Right forelimb (tissue), 1 donor: ENCODE measurements around the gene CASP2.
"Not testable (repeated sequence)": the region's sequence is repeated elsewhere in the genome, so short reads cannot be mapped to it uniquely, and the experiment has no call there.

ENCODE experiments used
- DNase-seq: peaks from one replicate; pipeline ENCODE4 v3.0.0-alpha.2; 2018

Gene CASP2

GRCh38 chr7:143287935-143288826 is at the start of gene CASP2:
Gene CASP2, plus strand, starts transcription at chr7:143288351. Its CDS starts 105 bp downstream, at chr7:143288456.
- DNase-seq = peak; percentile 98

GRCh38 chr7:143239813-143240212 is 48.3 kb upstream of the CASP2 start:
- DNase-seq = no peak

GRCh38 chr7:143240291-143241168 is 47.6 kb upstream of the CASP2 start:
- DNase-seq = peak; percentile 73

- DNase-seq = no peak
Measured at GRCh38 chr7:143242306-143242705, 45.8 kb upstream of the CASP2 start.

GRCh38 chr7:143243111-143243510 is 45.0 kb upstream of the CASP2 start:
- DNase-seq = no peak

GRCh38 chr7:143243614-143244013 is 44.5 kb upstream of the CASP2 start:
- no peak for DNase-seq

GRCh38 chr7:143244321-143244720 is 43.8 kb upstream of the CASP2 start:
- DNase-seq = no peak

- DNase-seq = no peak
Measured at GRCh38 chr7:143245123-143245522, 43.0 kb upstream of the CASP2 start.

GRCh38 chr7:143247372-143247771 is 40.8 kb upstream of the CASP2 start:
- no peak for DNase-seq

- no peak for DNase-seq
Measured at GRCh38 chr7:143248761-143249354, 39.3 kb upstream of the CASP2 start.

- no peak for DNase-seq
Measured at GRCh38 chr7:143250199-143250598, 38.0 kb upstream of the CASP2 start.

GRCh38 chr7:143250822-143251221 is 37.3 kb upstream of the CASP2 start:
- no peak for DNase-seq

- no peak for DNase-seq
Measured at GRCh38 chr7:143252006-143252405, 36.1 kb upstream of the CASP2 start.

- DNase-seq = no peak
Measured at GRCh38 chr7:143255564-143255963, 32.6 kb upstream of the CASP2 start.

GRCh38 chr7:143256325-143256724 is 31.8 kb upstream of the CASP2 start:
- DNase-seq = no peak

- no peak for DNase-seq
Measured at GRCh38 chr7:143256932-143257331, 31.2 kb upstream of the CASP2 start.

- DNase-seq = no peak
Measured at GRCh38 chr7:143257501-143257900, 30.6 kb upstream of the CASP2 start.

GRCh38 chr7:143258831-143259230 is 29.3 kb upstream of the CASP2 start:
- no peak for DNase-seq

GRCh38 chr7:143259765-143260164 is 28.4 kb upstream of the CASP2 start:
- DNase-seq = no peak

- no peak for DNase-seq
Measured at GRCh38 chr7:143261901-143262300, 26.2 kb upstream of the CASP2 start.

GRCh38 chr7:143263266-143264195 is 24.6 kb upstream of the CASP2 start, which contains the start of gene GSTK1:
Gene GSTK1, plus strand, starts transcription at chr7:143263441. Its CDS starts 73 bp downstream, at chr7:143263514.
- DNase-seq = peak; percentile 89

- not testable (repeated sequence) for DNase-seq
Measured at GRCh38 chr7:143264196-143264568, 24.0 kb upstream of the CASP2 start.
